SK-N-SH (cell line): ENCODE data around the gene CFAP65. TPM values are rescaled to one million over a fixed set of nuclear protein-coding genes. Genes with fewer than 3 reads are reported as not detected.
A peak's percentile ranks its signal among the peaks of the same experiment; 100 is the strongest.

ENCODE experiments used
- CTCF ChIA-PET: fragments of 300-600, 350-600 bp; formaldehyde crosslinking; extraction: SDS; loops from one replicate; lab custom pipeline; 2021; lab: Yijun Ruan, JAX
- POLR2A ChIA-PET: fragments of 350-600 bp; sonication (Branson Sonifier 250); formaldehyde crosslinking; extraction: SDS; loops from one replicate; lab custom pipeline; 2020; ENCODE audit warnings: antibody characterized with exemption, inconsistent platforms; lab: Yijun Ruan, JAX
- DNase-seq: peaks from one replicate; pipeline ENCODE4 v3.0.0; 2012
- H2AFZ ChIP-seq: fragments of 200-600 bp; sonication (generic); 2 replicates; pipeline ENCODE4 v1.8.1; 2016; ENCODE audit warnings: antibody characterized with exemption, mild to moderate bottlenecking, low read depth
- H3F3A ChIP-seq: fragments of 200-600 bp; sonication (generic); replicated peaks from 2 replicates; pipeline ENCODE3; 2016; ENCODE audit warnings: antibody characterized with exemption, mild to moderate bottlenecking; ENCODE audit not compliant: insufficient read depth
- H3K27ac ChIP-seq, 2 experiments: fragments of 200-500 bp in 1 of 2; fragments of 200-600 bp in 1 of 2; sonication (Bioruptor generic) in 1 of 2; sonication (generic), shearing (Covaris generic) in 1 of 2; 2 replicates each; pipeline versions ENCODE4 v1.5.1 to v1.6.1; 2014 to 2016; ENCODE audit warnings: low read depth in 2 of 2, inconsistent platforms in 1 of 2, low read length in 1 of 2, mild to moderate bottlenecking in 1 of 2, mixed read lengths in 1 of 2
- H3K27me3 ChIP-seq: fragments of 200-600 bp; sonication (generic), shearing (Covaris generic); 2 replicates; pipeline ENCODE4 v1.6.1; 2016; ENCODE audit warnings: mixed run types; ENCODE audit not compliant: insufficient read depth
- H3K36me3 ChIP-seq, 2 experiments: fragments of 200-500 bp in 1 of 2; fragments of 200-600 bp in 1 of 2; sonication (Bioruptor generic) in 1 of 2; sonication (generic) in 1 of 2; replicated peaks in 1 of 2; 2 replicates each; pipeline versions ENCODE3 to v1.5.1; 2014 to 2016; ENCODE audit warnings: low read length in 1 of 2, mild to moderate bottlenecking in 1 of 2; ENCODE audit not compliant: insufficient read depth in 2 of 2, control insufficient read depth in 1 of 2
- H3K4me1 ChIP-seq, 2 experiments: fragments of 200-500 bp in 1 of 2; fragments of 200-600 bp in 1 of 2; sonication (Bioruptor generic) in 1 of 2; sonication (generic), shearing (Covaris generic) in 1 of 2; 2 replicates each; pipeline versions ENCODE4 v1.5.1 to v1.6.1; 2014 to 2016; ENCODE audit warnings: low read depth in 1 of 2, low read length in 1 of 2, mixed run types in 1 of 2; ENCODE audit not compliant: insufficient read depth in 2 of 2, control insufficient read depth in 1 of 2
- H3K4me2 ChIP-seq: fragments of 200-600 bp; sonication (generic), shearing (Covaris generic); 2 replicates; pipeline ENCODE4 v1.6.1; 2017; ENCODE audit warnings: mixed run types
- H3K4me3 ChIP-seq, 2 experiments: fragments of 200-500 bp in 1 of 2; fragments of 200-600 bp in 1 of 2; sonication (Bioruptor generic) in 1 of 2; sonication (generic), shearing (Covaris generic) in 1 of 2; 2 replicates each; pipeline versions ENCODE4 v1.5.1 to v1.8.1; 2014 to 2016; ENCODE audit warnings: low read depth in 2 of 2, inconsistent platforms in 1 of 2, low read length in 1 of 2, mild to moderate bottlenecking in 1 of 2, mixed read lengths in 1 of 2, moderate library complexity in 1 of 2
- H3K79me2 ChIP-seq: fragments of 200-600 bp; sonication (generic); 2 replicates; pipeline ENCODE4 v1.8.1; 2017; ENCODE audit warnings: mild to moderate bottlenecking; ENCODE audit not compliant: insufficient read depth
- H3K9ac ChIP-seq: fragments of 200-600 bp; sonication (generic); 2 replicates; pipeline ENCODE4 v1.6.1; 2017; ENCODE audit warnings: mixed run types
- H3K9me2 ChIP-seq: fragments of 200-600 bp; sonication (generic); 2 replicates; pipeline ENCODE4 v1.6.1; 2017; ENCODE audit warnings: mixed run types
- H3K9me3 ChIP-seq: fragments of 200-600 bp; sonication (generic); 2 replicates; pipeline ENCODE4 v1.6.1; 2017; ENCODE audit warnings: mixed run types, mild to moderate bottlenecking, moderate library complexity
- H4K20me1 ChIP-seq: fragments of 200-600 bp; sonication (generic); 2 replicates; pipeline ENCODE4 v1.6.1; 2017; ENCODE audit warnings: mild to moderate bottlenecking, mixed run types; ENCODE audit not compliant: insufficient read depth
- ELF1 ChIP-seq: IDR thresholded peaks from 2 replicates; pipeline ENCODE4 v1.4.0; 2012
- EP300 ChIP-seq, 2 experiments: IDR thresholded peaks; 2 replicates each; pipeline versions ENCODE4 v1.4.0 to v1.6.1; 2012; ENCODE audit warnings: borderline replicate concordance in 1 of 2, low read depth in 1 of 2, low read length in 1 of 2
- EZH2phosphoT487 ChIP-seq: fragments of 200-600 bp; sonication (generic); IDR thresholded peaks from 2 replicates; pipeline ENCODE4 v1.6.1; 2017; ENCODE audit warnings: low read depth, mixed run types, mild to moderate bottlenecking, antibody characterized with exemption, moderate library complexity, borderline replicate concordance
- FOXM1 ChIP-seq: IDR thresholded peaks from 2 replicates; pipeline ENCODE4 v1.4.0; 2012; ENCODE audit warnings: low read depth, mild to moderate bottlenecking
- GABPA ChIP-seq: IDR thresholded peaks from 2 replicates; pipeline ENCODE4 v1.4.0; 2012; ENCODE audit warnings: low read depth, mild to moderate bottlenecking
- GATA2 ChIP-seq: sonication (generic); formaldehyde crosslinking; IDR thresholded peaks from 2 replicates; pipeline ENCODE4 v1.5.0; 2020; ENCODE audit warnings: mild to moderate bottlenecking, missing genetic modification reagents
- JUND ChIP-seq: IDR thresholded peaks from 2 replicates; pipeline ENCODE4 v1.4.0; 2012
- MEF2A ChIP-seq: IDR thresholded peaks from 2 replicates; pipeline ENCODE4 v1.4.0; 2012; ENCODE audit warnings: low read depth, borderline replicate concordance
- MXI1 ChIP-seq: IDR thresholded peaks from 2 replicates; pipeline ENCODE4 v1.6.1; 2012; ENCODE audit warnings: mild to moderate bottlenecking, low read depth, low read length, improper control_type of control experiment
- NRF1 ChIP-seq: IDR thresholded peaks from 2 replicates; pipeline ENCODE4 v1.6.1; 2012; ENCODE audit warnings: low read depth, mild to moderate bottlenecking, low read length
- RAD21 ChIP-seq: IDR thresholded peaks from 2 replicates; pipeline ENCODE4 v1.6.1; 2012; ENCODE audit warnings: mild to moderate bottlenecking, low read length
- RCOR1 ChIP-seq: fragments of 150-350 bp; IDR thresholded peaks from 2 replicates; pipeline ENCODE4 v1.6.1; 2017; ENCODE audit warnings: antibody characterized with exemption, low read length
- TAF1 ChIP-seq: IDR thresholded peaks from 2 replicates; pipeline ENCODE4 v1.6.1; 2012; ENCODE audit warnings: low read depth, mild to moderate bottlenecking, low read length, moderate library complexity, borderline replicate concordance
- TEAD4 ChIP-seq: IDR thresholded peaks from 2 replicates; pipeline ENCODE4 v1.4.0; 2012; ENCODE audit warnings: mild to moderate bottlenecking, borderline replicate concordance; ENCODE audit not compliant: insufficient read depth
- WGBS: methylation state at CpG from one replicate; pipeline ENCODE4 v1.1.6; 2017; ENCODE audit warnings: low lambda C conversion rate; 5-methylcytosine and 5-hydroxymethylcytosine counted together
- polyA plus RNA-seq, 3 experiments: library from polyadenylated mRNA; depleted of rRNA; stranded (reverse); fragments of >200 nt; gene quantifications; 2 replicates each; pipeline ENCODE4 v1.2.3, GENCODE V29; 2012
- TF ChIP-seq, protein P1 (sequence below): IDR thresholded peaks from 2 replicates; pipeline ENCODE4 v1.4.0; 2012; ENCODE audit warnings: low read depth, borderline replicate concordance
- TF ChIP-seq, protein P2 (sequence below): fragments of 200-600 bp; sonication (generic); IDR thresholded peaks from 2 replicates; pipeline ENCODE4 v1.6.1; 2017; ENCODE audit warnings: antibody characterized with exemption, mild to moderate bottlenecking, moderate library complexity
- TF ChIP-seq, protein P3 (sequence below): IDR thresholded peaks from 2 replicates; pipeline ENCODE4 v1.4.0; 2012; ENCODE audit warnings: low read depth

Gene CFAP65
- polyA plus RNA-seq, 1 of the 3 experiments (the other 2 are of a cell fraction): 0.95 TPM

DNA sequence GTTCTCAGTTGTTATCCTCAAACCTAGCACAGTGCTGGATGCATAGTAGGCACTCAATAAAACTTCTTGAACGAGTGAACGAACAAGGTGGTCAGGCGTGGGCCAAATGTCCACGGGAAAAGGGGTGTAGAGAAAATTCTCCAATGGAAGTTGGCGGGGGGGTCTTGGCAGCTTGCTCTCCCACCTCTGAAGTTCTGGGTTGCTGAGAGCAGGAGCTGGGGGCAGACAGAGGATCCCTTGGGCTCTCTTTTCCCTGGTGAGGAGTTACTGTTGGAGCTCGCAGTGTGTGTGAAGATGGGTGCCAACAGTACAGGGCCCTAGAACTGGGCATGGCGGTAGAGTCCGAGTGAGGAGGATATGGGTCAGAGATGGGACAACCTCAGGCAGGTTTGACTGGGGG, 45.8 kb downstream of the CFAP65 start:
- POLR2A ChIA-PET: interaction anchor here (1.0 to 6.8 kb wide), 9 partner anchors 8 to 159 kb away, joined by 3 to 89 read pairs (median 5); partner anchors contain the start of genes CDK5R2 and FEV

More for the DNA sequence above, 45.8 kb downstream of the CFAP65 start:
- Histone ChIP-seq H3K4me1 (peaks cover 0 to 55% of the 10 kb centered on the region in 2 experiments; a peak in 2 of 4 replicates), H2AFZ (no peak overlapping the region), H3K36me3 (no peaks in the 10 kb centered on the region), H3F3A (no peaks in the 10 kb centered on the region), H3K4me2 (peak overlapping the region; percentile 73)
- TF ChIP-seq GABPA: no peak
- TF ChIP-seq NRF1: no peak
- TF ChIP-seq MEF2A: no peak
- no peak for TF ChIP-seq TAF1
- TF ChIP-seq MXI1: no peak
- TF ChIP-seq RCOR1: no peak
- TF ChIP-seq, protein P1, sequence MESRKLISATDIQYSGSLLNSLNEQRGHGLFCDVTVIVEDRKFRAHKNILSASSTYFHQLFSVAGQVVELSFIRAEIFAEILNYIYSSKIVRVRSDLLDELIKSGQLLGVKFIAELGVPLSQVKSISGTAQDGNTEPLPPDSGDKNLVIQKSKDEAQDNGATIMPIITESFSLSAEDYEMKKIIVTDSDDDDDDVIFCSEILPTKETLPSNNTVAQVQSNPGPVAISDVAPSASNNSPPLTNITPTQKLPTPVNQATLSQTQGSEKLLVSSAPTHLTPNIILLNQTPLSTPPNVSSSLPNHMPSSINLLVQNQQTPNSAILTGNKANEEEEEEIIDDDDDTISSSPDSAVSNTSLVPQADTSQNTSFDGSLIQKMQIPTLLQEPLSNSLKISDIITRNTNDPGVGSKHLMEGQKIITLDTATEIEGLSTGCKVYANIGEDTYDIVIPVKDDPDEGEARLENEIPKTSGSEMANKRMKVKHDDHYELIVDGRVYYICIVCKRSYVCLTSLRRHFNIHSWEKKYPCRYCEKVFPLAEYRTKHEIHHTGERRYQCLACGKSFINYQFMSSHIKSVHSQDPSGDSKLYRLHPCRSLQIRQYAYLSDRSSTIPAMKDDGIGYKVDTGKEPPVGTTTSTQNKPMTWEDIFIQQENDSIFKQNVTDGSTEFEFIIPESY: no peak
- no peak for TF ChIP-seq ELF1
- TF ChIP-seq FOXM1: no peak
- TF ChIP-seq EZH2phosphoT487: no peak
- TF ChIP-seq GATA2: no peak
- TF ChIP-seq JUND: no peak
- no peak for TF ChIP-seq TEAD4
- TF ChIP-seq, protein P2, sequence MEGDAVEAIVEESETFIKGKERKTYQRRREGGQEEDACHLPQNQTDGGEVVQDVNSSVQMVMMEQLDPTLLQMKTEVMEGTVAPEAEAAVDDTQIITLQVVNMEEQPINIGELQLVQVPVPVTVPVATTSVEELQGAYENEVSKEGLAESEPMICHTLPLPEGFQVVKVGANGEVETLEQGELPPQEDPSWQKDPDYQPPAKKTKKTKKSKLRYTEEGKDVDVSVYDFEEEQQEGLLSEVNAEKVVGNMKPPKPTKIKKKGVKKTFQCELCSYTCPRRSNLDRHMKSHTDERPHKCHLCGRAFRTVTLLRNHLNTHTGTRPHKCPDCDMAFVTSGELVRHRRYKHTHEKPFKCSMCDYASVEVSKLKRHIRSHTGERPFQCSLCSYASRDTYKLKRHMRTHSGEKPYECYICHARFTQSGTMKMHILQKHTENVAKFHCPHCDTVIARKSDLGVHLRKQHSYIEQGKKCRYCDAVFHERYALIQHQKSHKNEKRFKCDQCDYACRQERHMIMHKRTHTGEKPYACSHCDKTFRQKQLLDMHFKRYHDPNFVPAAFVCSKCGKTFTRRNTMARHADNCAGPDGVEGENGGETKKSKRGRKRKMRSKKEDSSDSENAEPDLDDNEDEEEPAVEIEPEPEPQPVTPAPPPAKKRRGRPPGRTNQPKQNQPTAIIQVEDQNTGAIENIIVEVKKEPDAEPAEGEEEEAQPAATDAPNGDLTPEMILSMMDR: no peak
- no peak for TF ChIP-seq RAD21
- TF ChIP-seq, protein P3, sequence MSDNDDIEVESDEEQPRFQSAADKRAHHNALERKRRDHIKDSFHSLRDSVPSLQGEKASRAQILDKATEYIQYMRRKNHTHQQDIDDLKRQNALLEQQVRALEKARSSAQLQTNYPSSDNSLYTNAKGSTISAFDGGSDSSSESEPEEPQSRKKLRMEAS: no peak
- no peak for TF ChIP-seq EP300 (IDR thresholded peaks at IDR 0.05; ENCODE audit: borderline replicate concordance in 1 of 2, low read depth in 1 of 2, low read length in 1 of 2)
- TF ChIP-seq, all 33 proteins: peak for 0
- CTCF ChIA-PET: interaction anchor here (0.6 to 12.8 kb wide), 36 partner anchors 8 to 223 kb away, joined by 3 to 258 read pairs (median 6); partner anchors contain the start of genes ABCB6, CDK5R2, CFAP65 and FEV
- H3K27me3 ChIP-seq: no peaks in the 10 kb centered on the region
- H4K20me1 ChIP-seq: no peaks in the 10 kb centered on the region
- H3K9ac ChIP-seq: no peak overlapping the region
- no peak overlapping the region; a peak in 1 of 4 replicates for H3K27ac ChIP-seq
- H3K4me3 ChIP-seq: peak overlapping the region in 1 of 2 experiments; percentile 61; a peak in 1 of 4 replicates
- no peak for DNase-seq
- no peaks in the 10 kb centered on the region for H3K9me2 ChIP-seq
- 28% methylated on average over 8 of the region's 8 CpGs for WGBS
- H3K79me2 ChIP-seq: no peaks in the 10 kb centered on the region
- no peaks in the 10 kb centered on the region for H3K9me3 ChIP-seq
